NCI-H187 treated with DMSO at 0.1 percent for 48 hours (cell line): ENCODE data around the gene ATP8B2.
"Not testable (repeated sequence)": the region's sequence is repeated elsewhere in the genome, so short reads cannot be mapped to it uniquely, and the experiment has no call there.

Experiments
- DNase-seq: peaks from one replicate; lab custom pipeline; 2025; lab: John Stamatoyannopoulos, UW

Gene ATP8B2

DNA sequence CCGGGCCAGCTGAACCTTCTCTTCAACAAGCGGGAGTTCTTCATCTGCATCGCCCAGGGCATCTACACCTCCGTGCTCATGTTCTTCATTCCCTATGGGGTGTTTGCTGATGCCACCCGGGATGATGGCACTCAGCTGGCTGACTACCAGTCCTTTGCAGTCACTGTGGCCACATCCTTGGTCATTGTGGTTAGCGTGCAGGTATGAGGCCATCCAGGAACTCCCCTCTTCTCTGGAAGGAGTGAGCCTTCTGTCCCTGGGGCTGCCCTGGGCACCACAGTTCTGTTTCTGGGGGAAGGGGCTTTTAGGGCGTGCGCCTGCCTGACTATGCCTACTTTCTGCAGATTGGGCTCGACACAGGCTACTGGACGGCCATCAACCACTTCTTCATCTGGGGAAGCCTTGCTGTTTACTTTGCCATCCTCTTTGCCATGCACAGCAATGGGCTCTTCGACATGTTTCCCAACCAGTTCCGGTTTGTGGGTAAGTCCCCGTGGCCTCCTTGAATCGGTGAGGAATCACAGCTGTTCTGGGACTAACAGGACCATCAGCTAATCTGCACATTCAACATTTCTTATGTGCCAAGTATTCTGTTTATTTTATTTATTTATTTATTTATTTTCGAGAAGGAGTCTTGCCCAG is 21.1 kb downstream of the ATP8B2 start:
- DNase-seq: no peak

DNA sequence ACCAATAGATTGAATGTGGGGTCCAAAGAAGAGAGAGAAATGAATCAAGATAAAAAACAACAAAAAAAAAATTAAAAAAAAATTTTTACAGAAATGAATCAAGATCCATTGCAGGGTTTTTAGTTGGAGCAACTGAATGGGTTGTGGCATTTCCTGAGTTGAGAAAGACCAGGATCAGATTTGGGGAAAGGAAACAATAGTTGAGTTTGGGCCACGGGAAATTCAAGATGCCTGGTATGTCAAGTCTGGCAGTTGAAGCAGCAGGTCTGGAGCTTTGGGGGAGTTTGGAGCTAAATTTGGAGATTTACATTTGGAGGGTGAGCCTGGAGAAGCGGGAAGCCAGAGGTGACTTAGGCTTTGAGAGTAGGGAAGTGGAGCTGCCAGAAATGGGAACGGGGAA is 22.6 kb downstream of the ATP8B2 start:
- DNase-seq: no peak

DNA sequence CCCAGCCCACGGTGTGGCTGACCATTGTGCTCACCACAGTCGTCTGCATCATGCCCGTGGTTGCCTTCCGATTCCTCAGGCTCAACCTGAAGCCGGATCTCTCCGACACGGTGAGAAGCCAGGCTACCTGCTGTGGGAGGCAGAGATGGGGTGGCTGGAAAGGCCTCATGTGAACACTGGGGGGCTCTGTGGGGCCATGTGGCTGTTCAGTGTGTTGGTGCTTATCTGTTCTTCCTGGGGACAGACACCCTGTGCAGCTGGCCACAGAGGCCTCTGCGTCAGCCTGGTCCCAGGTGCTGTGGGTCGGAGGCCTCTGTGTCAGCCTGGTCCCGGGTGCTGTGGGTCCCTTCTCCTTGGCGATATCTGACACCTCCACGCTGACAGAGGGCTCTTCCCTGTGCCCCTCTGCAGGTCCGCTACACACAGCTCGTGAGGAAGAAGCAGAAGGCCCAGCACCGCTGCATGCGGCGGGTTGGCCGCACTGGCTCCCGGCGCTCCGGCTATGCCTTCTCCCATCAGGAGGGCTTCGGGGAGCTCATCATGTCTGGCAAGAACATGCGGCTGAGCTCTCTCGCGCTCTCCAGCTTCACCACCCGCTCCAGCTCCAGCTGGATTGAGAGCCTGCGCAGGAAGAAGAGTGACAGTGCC is 23.2 kb downstream of the ATP8B2 start:
- DNase-seq: no peak

- DNase-seq: no peak
Measured at GRCh38 chr1:154349121-154349520, 23.8 kb downstream of the ATP8B2 start.

- DNase-seq: no peak
Measured at GRCh38 chr1:154350383-154350782, 25.1 kb downstream of the ATP8B2 start.

GRCh38 chr1:154351363-154352068 is 26.2 kb downstream of the ATP8B2 start:
- no peak for DNase-seq

DNA sequence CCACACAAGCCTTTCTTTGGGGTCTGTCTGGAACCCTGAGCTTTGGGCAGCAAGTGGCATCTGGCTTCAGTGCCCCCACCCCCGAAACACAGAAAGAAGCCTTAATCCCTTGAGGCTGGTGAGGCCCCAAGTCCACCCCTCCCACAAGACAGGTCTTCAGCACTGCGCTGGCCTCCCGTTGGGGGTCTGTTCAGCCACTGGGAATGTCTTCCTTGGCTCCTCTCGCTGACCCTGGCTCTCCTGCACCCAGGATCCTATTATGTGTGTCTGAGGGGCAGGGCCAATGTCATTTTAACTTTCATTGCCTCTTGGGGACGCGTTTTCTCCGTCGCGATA is 26.9 kb downstream of the ATP8B2 start:
- DNase-seq: no peak

- no peak for DNase-seq
Measured at GRCh38 chr1:154352581-154353459, 27.5 kb downstream of the ATP8B2 start.

- DNase-seq: no peak
Measured at GRCh38 chr1:154353460-154353904, 28.2 kb downstream of the ATP8B2 start.

- no peak for DNase-seq
Measured at GRCh38 chr1:154353966-154354365, 28.6 kb downstream of the ATP8B2 start.

DNA sequence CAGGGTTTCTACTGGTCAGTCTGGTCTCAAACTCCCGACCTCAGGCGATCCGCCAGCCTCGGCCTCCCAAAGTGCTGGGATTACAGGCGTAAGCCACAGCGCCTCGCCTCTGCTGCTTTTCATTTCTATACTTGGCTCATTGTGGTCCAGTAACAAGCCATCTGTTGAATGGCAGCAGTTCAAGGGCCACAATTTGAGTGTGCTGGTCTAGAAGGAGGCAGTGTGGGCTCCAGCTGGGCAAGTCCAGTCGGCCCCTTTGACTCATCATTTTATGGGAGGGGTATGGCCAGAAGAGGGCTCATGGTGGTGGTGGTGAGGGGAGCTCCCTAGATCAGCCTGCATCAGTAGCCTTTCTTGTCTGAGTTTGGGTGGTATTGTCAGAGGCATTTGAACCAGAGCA is 33.2 kb downstream of the ATP8B2 start:
- no peak for DNase-seq

GRCh38 chr1:154360288-154360687 is 35.0 kb downstream of the ATP8B2 start:
- DNase-seq: no peak

GRCh38 chr1:154360881-154361280 is 35.6 kb downstream of the ATP8B2 start:
- not testable (repeated sequence) for DNase-seq

- DNase-seq: no peak
Measured at GRCh38 chr1:154361357-154361756, 36.0 kb downstream of the ATP8B2 start.

DNA sequence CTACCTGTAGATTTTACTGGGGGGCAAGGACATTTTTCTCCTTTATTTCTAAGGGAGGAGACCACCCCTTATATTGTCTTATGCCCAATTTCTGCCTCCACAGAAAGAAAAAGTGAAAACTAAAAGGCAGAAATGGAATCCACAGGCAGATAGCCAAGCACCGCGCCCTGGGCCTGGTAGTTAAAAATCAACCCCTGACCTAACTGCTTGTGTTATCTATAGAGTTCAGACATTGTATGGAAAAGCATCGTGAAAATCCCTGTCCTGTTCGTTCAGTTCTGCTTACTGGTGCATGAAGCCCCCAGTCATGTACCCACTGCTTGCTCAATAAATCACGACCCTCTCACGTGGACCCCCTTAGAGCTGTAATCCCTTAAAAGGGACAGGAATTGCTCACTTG is 46.1 kb downstream of the ATP8B2 start:
- no peak for DNase-seq

DNA sequence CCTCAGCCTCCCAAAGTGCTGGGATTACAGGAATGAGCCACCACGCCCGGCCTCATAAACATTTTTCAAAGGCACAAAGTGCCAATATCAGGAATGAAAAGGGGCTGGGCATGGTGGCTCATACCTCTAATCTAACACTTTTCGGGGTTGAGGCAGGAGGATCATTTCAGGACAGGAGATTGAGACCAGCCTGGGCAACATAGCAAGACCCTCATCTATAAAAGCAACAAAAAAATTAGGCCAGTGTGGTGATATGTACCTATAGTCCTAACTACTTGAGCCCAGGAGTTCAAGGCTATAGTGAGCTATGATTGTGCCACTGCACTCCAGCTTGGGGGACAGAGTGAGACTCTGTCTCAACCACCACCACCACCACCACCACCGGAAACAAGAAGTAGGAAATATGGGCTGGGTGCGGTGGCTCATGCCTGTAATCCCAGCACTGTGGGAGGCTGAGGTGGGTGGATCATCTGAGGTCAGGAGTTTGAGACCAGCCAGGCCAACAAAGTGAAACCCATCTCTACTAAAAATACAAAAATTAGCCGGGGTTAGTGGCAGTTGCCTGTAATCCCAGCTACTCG is 48.5 kb downstream of the ATP8B2 start:
- not testable (repeated sequence) for DNase-seq

DNA sequence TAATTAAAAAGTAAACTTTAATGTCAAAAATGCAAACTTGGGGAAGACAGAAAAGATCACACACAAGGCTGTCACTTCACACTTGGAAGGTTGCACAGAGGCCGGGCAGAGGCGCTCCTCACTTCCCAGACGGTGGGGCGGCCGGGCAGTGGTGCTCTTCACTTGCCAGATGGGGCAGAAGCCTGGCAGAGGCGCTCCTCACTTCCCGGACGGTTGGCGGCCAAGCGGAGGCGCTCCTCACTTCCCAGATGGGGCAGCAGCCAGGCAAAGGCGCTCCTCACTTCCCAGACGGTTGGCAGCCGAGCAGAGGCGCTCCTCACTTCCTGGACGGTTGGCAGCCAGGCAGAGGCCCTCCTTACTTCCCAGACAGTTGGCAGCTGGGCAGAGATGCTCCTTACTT is 54.0 kb downstream of the ATP8B2 start:
- DNase-seq: no peak

DNA sequence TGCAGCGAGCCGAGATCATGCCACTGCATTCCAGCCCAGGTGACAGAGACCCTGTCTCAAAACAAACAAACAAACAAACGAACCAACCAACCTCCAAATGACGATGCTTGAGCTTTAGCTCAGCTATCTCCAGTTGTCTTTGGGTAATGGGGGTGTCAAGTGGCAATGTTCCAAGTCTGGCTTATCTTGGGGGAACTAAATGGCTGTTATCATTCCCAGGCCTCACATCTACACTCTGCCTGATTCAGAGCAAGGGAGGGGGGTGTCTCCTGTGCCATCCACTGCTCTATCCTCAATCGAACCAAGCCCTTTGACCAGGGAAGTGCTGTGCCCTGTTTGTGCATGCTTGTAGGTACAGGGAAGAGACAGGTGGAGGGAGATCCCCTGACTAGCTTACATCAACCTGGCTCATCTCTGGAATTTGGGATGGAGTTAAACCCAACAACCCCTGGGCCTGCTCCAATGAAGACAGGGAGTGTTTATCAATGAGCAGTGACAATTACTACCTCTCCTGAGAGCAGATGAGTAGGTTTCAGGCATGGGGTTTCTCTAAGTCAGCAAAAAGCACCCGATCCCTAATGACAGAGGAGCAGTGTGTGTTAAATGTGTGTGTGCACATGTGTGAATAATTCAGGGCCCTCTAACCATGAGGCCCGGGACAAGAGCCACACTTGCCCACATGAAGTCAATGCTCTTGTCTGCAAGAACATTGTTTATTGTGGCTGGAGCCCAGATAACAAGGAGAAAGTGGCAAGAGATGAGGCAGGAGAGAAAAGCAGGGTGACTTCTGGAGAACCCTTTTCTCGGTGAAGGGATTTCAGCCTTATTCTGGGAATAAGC is 59.5 kb downstream of the ATP8B2 start:
- DNase-seq: no peak

DNA sequence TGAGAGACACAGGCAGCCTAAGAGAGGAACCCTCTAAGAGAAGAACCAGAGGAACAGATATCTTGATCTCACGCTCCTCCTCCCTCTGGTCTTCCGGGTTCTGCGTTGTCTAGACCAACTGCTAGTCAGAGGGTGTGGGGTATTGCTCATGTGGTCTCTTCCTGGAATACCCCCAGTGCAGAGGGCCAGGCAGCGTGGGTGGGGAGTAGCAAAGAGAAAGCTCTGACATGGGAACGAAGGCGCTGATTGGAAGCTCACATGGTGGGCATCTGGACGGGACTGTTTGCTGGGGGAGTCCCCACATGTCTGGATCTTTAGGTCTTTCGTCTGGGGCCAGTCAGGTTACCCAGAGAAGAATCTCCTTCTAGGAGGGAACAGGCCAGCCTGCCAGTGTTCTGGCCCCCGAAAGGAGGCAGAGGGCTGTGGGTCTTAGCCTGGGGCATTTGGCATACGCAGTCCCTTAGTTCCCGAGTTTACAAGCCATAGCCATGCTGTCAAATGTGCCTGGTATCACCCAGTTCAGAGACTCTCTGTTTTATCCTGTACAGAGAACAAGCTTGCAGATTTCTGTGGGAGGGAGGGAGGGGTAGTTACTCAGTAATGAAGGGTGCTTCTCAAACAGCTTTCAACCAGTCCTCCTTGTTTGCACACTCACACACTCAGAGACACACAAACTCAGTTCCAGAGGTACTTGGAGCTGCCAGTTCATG is 61.5 kb downstream of the ATP8B2 start:
- no peak for DNase-seq

- DNase-seq: no peak
Measured at GRCh38 chr1:154391086-154391770, 65.9 kb downstream of the ATP8B2 start.
